DMS153 (cell line): ENCODE results near the gene ZNF212.

ENCODE experiments used
- DNase-seq: peaks from one replicate; lab custom pipeline; 2025; lab: John Stamatoyannopoulos, UW

The ZNF212 gene

DNA sequence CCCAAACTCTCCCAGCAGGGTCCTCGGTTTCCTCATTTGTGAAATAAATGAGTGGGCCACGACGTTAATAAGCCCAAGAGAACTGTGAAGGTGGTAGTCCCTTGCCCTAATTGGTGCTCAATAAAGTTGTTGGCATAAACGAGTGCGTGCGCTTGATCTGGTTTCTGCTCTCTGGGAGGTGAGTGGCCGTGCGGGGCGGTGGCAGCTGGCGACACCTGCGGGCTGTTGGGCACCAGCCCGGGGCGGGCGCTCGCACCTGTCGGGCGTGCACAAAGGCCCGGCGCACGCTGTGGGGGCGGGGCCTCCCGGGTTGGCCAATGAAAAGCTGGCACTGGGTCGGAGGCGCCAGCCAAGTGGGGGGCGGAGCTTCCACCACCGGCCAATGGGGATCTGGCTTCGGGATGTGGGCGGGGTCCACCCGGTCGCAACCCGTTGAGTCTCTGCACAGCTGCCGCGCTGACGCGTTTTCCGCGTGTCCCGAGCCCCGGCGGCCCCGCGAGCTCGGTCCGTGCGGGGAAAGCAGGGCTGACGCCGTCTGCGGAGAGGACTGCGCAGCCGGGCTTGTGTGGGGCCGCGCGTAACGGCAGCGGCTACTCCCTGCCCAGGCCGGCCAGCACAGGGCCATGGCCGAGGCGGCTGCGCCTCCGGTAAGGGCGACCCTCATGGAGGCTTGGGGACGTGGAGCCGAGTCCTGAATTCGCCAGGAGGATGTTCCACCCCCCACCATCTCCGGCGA, 45.6 kb downstream of the ZNF212 start:
- peak; percentile 95 for DNase-seq

DNA sequence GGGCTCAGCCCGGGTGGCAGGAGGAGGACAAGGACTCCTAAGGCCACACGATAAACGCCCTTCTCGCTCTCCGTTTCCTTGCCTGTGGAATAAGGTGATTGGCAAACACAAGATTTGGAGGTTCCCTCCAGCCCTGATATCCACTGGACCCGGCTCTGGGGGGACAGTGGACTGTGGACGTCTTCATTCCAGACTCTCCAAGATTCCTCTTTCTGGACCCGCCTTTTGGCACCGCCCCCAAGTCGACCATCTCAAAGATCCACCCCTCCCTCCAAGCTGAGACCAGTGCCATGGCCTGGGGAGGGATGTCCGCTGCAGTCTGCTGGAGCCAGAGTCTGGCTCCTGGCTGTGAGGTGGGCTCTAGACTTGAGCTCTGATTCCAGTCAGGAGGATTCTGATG, 46.2 kb downstream of the ZNF212 start:
- no peak for DNase-seq

DNA sequence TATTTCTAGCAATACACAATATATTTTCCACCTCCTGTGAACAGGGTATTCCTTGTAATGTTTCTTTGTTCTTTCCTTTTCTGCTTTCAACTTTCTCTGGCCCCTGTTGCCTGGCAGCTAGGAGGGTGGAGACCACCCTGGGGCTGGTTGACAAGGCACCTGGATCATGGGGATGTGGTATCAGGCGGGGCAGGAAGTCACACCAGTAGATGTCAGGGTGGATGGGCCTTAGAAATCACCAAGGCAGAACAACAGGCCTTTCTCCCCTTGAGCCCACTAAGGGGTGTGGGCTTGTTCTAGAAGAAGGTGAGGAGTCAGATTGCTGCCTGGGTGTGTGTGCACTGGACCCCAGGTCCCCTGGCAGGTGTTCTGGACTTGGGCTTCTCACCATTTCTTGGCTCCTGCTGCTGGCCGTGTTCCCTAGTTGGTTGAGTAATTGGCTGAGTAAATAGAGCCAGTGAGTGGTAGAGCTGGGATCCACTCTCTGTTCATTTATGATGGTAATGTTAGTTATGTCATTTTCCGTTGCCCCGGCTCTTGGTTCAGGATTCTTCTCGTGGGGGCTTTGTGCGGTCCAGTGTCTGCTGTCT, 47.5 kb downstream of the ZNF212 start:
- DNase-seq: no peak

DNA sequence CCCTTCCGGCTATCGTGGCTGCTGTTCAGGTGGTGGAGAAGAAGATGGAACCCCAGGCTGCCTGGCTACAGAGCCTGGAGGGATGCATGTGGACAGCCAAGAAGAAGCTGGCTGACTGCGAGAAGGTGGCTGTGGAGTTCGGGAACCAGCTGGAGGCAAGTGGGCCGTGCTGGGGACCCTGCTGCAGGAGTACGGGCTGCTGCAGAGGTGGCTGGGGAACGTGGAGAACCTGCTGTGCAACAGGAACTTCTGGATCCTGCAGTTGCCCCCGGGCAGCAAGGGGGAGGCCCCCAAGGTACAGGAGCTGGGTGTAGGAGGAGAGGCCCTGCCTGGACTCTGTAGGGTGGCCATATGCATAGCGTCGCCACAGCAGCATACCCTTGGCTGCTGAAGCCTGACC, 48.2 kb downstream of the ZNF212 start:
- DNase-seq: no peak

DNA sequence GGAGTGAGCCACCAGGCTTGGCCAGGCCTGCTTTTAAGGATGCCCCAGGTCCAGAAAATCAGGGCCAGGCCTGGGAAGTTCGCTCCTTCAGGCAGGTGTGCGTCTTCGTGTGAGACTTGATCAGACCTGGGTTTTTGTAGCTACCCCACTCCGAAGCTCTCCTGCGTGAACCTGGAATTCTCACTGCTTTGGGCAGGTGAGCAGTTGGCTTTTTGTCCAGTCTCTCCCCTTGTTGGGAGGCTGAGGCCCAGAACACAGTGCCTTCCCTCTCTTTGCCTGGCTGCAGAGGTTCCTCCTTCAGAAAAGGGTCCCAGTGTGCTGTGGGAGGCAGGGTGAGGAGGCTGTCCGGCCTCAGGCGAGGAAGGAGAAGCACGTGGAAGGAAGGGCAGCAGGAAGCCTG, 49.8 kb downstream of the ZNF212 start:
- no peak for DNase-seq

DNA sequence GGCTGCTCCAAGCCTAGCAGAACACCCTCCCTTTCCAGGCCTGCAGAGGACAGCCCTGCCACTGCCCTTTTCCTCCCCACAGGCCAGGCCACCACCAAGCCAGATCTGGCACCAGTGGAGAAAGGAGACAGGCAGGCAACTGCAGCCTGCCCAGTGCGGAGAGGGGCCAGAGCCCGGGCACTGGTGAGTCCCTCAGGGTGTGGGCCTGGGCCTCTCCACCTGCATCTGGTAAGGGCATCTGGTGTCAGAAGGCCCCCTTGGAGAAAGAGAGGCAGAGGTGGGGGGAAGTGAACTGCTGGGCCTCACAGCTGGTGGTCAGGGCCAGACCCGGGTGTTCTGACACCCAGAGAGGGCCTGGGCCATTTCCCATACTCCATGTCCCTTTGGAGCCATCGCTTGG, 50.4 kb downstream of the ZNF212 start:
- no peak for DNase-seq

DNA sequence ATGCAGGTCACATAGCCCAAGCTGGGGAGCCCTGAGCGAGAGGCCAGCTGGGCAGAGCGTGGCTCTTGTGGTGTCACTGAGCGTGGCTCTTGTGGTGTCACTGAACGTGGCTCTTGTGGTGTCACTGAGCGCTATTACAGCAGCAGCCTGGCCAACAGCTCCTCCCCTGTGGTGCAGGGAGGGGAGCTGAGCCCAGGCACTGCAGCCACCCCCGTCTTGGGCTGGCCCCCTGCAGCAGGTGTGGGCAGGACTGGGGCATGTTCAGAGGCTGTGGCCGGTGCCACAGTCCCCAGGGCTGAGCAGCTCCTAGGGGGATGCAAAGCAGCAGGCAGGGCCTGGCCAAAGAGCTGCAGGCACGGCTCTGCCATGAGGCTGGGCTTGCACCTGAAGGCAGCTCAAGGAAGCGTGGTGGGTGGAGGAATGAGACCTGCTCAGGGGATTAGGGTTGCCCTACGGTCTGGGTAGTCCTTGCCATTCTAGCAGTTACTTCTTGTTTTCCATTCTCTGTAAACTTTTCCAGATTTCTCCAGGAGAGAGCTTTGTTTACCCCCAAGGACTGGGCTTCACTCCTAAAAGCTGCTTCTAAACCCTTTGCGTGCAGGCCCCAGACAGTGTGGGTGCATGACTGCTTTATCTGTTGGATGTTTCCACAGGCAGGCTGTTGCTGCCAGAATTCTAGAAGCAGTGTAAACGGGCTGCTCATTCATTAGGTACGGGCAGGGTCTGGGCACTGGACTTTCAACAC, 51.8 kb downstream of the ZNF212 start:
- no peak for DNase-seq

DNA sequence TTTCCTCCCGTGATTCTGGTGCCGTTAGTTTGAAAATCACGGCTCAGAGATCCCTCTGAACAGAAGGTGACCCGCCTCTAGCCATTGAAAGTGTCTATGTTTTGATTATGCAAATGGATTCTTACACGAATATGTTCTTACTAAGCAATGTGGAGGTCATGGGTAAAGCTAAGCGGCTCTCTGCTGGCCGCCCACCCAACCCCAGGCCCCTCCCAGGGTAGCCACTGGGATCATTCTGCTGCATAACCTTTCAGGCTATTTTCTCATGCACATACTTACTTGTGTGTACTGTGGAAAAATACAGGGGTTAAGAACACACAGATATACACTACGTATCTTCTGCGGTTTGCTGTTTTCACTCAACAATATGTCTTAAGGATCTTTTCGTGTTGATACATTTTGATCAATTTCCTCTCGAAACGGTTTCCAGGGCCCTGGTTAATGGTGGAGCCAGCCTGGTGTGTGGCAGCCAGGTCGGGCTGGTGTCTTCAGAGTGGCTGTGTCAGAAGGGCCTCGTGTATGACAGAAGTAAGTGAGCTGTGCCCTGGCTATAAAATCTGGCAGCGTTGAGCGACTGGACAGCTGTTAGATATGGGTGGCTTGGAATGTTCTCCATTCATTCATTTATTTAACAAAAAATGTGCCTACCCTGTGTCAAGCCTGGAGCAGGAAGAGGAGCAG, 52.5 kb downstream of the ZNF212 start:
- DNase-seq: no peak

DNA sequence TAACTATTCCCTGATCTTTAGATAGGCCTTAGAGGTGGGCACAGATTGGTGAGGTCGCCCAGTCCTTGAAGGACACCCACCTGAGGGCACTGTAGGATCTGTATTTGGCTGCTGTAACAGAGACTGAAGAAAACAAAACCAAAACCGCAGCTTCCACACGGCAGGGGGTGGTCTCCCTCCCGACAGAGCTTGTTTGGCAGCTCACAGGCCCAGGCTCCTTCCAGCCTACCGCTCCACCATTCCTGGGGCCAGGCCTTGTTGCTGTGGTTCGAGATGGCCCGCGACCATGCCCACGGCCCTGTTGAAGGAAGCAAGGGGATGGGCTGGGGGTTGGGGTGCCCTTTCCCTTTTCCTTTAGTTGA, 53.0 kb downstream of the ZNF212 start:
- DNase-seq: no peak

DNA sequence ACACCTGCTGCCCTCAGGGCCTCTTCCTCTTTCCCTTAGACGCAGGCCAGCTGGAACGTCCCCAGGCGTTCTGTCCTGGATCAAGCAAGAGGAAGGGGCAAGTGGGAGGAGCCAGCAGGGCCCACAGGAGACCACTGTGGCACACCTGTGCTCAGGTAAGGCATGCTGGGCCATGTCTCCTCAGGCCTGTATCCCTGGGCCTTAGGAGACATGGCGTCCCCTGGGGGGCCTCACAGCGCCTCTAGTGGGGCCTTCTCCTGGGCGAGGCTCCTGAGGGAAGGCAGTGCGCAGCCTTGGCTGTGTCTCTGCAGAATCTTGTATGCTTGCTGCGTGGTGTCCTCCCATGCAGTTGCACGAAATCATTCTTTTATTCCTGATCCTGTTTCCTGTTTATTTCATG, 53.9 kb downstream of the ZNF212 start:
- DNase-seq: no peak

DNA sequence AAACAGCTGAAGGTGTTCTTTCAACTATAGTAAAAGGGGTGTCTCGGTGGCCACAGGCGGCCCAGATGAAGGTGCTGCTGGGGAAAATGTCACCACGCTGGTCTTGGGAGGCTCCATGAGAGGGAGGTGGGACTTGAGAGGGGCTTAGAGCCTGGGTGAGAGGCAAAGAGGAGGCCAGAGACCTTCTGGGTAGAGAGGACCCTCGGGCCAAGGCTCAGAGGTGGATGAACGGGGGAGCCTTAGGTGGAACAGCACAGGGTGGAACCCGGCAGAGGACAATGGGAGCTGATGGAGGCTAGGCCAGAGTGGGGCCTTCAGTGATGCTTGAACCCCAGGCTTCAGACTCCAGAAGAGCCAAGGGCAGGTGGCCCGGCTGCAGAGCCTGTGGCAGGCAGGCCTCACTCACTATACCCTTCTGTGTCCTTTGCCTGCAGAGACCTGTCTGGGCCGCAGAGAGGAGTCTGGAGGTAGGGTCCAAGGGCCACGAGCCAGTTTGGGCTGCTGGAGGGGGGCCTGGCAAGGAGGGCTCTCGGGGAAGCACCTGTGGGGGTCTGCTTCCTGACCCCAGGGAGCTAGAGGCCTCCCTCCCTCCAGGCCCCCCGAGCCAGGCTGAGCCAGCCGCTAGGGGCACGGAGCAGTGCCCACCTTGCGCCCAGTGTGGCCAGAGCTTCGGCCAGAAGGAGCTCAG, 54.6 kb downstream of the ZNF212 start:
- DNase-seq: no peak

DNA sequence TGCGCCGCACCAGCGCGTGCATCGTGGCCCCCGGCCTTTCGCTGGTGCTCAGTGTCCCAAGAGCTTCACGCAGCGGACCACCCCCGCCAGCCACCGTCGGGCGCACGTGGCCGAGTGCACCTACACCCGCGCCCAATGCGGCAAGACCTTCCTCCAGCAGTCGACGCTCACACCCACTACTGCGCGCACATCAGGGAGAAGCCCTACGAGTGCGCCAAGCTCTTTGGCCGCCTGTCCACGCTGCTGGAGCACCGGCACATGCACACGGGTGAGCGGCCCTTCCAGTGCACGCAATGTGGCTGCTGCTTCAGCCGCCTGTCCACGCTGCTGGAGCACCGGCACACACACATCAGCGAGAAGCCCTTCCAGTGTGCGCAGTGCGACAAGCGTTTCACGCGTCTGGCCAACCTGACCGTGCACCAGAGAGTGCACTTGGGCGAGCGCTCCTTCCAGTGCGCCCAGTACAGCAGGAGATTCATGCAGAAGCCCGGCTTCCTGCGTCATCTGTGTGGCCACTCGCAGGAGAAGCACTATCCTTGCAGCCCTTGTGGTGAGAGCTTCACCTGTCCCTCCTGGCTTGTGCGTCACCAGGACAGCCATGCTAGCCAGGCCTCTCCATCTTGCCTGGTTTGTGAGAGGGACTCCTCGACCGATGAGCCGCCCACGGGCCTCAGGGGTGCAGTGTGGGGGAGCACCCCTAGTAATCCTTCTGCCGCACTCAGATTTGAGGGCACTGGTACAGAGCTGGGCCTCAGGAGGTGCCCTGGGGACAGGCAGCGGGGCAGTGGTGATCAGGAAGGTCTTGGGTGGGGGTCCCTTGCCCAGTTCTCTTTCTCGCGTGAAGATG, 55.4 kb downstream of the ZNF212 start:
- no peak for DNase-seq

DNA sequence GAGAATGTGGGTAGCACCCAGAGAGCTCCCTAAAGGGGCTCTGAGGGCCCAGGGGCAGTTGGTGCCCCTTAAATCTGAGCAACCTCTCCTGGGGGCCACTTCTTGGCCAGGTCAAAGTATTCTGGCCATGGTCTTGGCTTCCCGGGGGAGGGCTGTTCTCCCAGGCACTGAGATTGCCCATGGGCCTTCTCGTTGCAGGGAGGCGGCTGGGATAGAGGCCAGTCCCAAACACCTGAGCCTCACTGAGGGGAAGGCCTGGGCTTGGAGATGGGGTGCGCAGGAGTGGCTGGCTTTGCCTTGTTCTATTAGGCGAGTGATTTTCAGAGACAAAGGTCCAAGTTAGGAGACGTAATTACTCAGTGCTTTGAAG, 56.0 kb downstream of the ZNF212 start:
- DNase-seq: no peak

DNA sequence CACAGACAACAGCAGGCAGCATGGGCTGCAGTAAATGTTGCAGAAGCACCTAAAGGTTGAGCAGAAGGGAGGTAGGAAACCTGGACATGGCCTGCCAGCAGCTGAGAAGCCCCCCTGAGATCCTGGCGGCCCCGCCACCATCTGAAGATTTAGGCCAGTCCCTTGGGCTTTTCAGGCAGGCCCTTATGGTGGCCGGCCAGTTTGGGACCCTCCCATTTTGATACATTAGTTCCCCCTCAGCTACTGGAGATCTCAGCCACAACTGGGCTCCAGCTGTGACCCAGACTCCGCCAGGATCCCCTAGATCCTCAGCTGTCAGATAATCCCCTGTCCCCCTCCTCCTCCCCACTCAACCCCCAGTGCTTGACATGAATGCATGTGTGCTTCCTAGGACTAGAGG, 56.9 kb downstream of the ZNF212 start:
- no peak for DNase-seq

DNA sequence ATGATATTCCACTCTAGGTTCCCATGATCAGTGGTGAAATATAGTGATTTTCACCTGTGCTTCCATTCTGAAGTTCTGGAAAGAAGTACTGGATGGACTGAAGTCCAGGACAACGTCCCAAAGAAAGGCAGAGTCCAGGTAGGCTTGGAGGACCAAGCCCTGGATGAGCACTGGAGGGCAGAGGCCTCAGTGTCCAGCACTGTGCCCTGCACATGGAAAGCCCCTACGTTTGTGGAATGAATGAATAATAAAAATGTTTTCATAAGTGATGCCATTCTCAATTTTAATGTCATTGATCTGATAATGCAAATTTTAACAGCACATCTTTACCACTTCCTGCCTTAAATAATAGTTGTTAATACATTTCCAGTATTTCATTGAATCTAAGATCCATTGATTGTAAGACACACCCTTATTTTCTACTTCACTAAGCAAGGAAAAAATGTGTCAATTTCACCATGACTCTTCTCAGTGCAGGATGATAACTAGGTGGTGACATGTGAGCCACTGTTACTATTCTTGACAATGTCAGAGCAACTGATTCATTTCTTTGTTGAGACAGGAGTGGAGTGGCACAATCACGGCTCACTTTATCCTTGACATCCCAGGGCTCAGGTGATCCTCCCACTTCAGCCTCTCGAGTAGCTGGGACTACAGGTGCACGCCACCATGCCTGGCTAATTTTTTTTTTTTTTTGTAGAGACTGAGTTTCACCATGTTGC, 57.7 kb downstream of the ZNF212 start:
- DNase-seq: no peak

DNA sequence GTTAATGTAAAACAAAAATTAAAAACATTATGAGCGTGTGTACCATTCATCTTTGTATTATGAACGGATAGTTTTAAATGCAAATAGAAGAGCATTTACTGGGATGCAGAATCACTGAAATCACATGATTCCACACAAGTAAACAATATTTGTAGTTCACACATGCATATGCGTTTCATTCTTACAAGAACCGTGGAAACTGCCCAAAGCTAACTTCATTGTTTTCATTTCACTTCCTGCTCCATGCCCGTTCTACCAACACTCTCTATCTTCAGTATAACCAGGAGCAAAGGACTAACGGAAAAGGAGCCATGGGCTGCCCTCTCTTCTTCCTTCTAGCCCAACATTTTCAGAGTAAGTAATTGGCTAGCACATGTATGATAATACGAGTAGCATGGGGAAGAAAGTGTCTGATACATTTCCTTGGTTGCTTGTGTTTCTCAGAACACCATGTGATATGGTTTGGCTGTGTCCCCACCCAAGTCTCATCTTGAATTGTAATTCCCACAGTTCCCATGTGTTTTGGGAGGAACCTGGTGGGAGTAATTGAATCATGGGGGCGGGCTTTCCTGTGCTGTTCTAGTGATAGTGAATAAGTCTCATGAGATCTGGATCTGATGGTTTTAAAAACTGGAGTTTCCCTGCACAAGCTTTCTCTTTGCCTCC, 61.3 kb downstream of the ZNF212 start:
- DNase-seq: no peak

DNA sequence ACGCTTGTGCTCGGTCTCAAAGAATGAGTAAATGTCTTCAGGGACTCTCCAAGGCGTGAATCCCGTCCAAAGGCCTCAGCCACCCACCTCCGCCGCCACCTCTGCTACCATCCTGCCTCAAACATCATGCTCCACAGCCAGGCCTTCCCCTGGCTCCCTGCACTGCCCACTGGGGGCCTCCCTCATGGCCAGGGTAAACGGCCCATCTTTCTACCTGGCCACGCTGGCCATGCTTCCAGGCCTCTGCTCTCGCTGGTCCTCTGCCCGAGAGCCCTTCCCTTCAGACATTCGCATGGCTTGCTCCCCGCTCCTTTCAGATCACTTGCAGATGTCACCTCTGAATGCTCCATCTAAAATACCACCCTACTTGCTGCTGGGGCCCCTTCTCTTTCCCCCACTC, 62.8 kb downstream of the ZNF212 start:
- no peak for DNase-seq

DNA sequence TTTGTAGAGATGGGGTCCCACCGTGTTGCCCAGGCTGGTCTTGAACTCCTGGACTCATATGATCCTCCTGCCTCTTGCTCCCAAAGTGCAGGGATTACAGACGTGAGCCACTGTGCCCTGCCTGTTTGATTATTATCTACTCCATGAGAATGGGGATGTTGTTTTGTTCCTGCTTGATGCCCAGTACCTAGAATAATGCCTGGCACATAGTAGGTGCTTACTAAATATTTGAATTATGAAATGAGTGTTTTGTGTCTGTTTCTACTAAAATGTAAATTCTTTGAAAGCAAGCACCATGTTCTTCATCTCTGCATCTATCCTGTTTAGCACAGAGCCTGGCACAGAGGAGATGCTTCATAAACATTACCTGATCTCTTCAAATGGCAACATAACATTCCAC, 63.4 kb downstream of the ZNF212 start:
- no peak for DNase-seq

DNA sequence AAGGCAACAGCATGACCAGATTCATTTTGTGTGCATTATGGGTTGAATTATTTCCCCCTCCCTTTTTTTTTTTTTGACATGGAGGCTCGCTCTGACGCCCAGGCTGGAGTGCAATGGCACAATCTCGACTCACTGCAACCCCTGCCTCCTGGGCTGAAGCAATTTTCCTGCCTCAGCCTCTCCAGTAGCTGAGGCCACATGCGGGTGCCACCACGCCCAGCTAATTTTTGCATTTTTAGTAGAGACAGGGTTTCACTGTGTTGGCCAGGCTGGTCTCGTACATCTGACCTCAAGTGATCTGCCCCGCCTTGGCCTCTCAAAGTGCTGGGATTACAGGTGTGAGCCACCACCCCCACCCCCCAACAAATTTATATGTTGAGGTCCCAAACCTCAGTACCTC, 64.6 kb downstream of the ZNF212 start:
- no peak for DNase-seq
